OCI-LY1 (cell line): ENCODE measurements around the gene MOB1B.

ENCODE experiments used
- EZH2 ChIP-seq: fragments of 200-600 bp; sonication (generic), shearing (Covaris generic); IDR thresholded peaks from 2 replicates; pipeline ENCODE4 v1.8.0; 2017; ENCODE audit warnings: borderline replicate concordance, mixed run types, mild to moderate bottlenecking, antibody characterized with exemption, low read length, moderate library complexity, mixed read lengths
- TF ChIP-seq, protein P1 (sequence below): fragments of 200-600 bp; sonication (generic), shearing (Covaris generic); IDR thresholded peaks from 2 replicates; pipeline ENCODE4 v1.5.1; 2017; ENCODE audit warnings: mild to moderate bottlenecking, antibody characterized with exemption, low read length, moderate library complexity, mixed read lengths

DNA sequence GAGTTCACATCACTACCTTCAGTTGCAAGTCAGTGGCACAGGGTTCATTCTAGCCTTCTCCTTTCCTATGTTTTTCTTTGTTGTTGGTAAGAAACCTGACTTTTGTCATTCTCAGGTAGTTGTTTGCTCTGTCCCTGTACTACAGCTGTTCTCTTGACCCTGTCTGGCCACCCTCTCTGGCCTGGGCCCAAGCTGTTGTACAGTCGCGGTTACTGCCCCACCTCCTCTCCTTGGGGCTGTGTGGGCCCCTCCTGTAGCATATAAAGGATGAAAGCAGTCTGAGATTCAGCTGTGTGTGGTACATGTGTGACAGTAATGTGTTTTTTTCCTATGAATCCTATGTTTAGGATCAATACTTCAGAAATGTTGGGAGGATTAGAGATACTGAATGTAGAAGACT, 12.5 kb downstream of the MOB1B start:
- no peak for TF ChIP-seq EZH2
- TF ChIP-seq, protein P1, sequence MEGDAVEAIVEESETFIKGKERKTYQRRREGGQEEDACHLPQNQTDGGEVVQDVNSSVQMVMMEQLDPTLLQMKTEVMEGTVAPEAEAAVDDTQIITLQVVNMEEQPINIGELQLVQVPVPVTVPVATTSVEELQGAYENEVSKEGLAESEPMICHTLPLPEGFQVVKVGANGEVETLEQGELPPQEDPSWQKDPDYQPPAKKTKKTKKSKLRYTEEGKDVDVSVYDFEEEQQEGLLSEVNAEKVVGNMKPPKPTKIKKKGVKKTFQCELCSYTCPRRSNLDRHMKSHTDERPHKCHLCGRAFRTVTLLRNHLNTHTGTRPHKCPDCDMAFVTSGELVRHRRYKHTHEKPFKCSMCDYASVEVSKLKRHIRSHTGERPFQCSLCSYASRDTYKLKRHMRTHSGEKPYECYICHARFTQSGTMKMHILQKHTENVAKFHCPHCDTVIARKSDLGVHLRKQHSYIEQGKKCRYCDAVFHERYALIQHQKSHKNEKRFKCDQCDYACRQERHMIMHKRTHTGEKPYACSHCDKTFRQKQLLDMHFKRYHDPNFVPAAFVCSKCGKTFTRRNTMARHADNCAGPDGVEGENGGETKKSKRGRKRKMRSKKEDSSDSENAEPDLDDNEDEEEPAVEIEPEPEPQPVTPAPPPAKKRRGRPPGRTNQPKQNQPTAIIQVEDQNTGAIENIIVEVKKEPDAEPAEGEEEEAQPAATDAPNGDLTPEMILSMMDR, result no peak
